SK-N-SH (cell line): Measurements from ENCODE around the gene AFF3. TPM values are rescaled to one million over a fixed set of nuclear protein-coding genes. Genes with fewer than 3 reads are reported as not detected.

ENCODE experiments used
- CTCF ChIA-PET: fragments of 300-600, 350-600 bp; formaldehyde crosslinking; extraction: SDS; loops from one replicate; lab custom pipeline; 2021; lab: Yijun Ruan, JAX
- POLR2A ChIA-PET: fragments of 350-600 bp; sonication (Branson Sonifier 250); formaldehyde crosslinking; extraction: SDS; loops from one replicate; lab custom pipeline; 2020; ENCODE audit warnings: antibody characterized with exemption, inconsistent platforms; lab: Yijun Ruan, JAX
- DNase-seq: peaks from one replicate; pipeline ENCODE4 v3.0.0; 2012
- H2AFZ ChIP-seq: fragments of 200-600 bp; sonication (generic); 2 replicates; pipeline ENCODE4 v1.8.1; 2016; ENCODE audit warnings: antibody characterized with exemption, mild to moderate bottlenecking, low read depth
- H3F3A ChIP-seq: fragments of 200-600 bp; sonication (generic); replicated peaks from 2 replicates; pipeline ENCODE3; 2016; ENCODE audit warnings: antibody characterized with exemption, mild to moderate bottlenecking; ENCODE audit not compliant: insufficient read depth
- H3K27ac ChIP-seq, 2 experiments: fragments of 200-500 bp in 1 of 2; fragments of 200-600 bp in 1 of 2; sonication (Bioruptor generic) in 1 of 2; sonication (generic), shearing (Covaris generic) in 1 of 2; 2 replicates each; pipeline versions ENCODE4 v1.5.1 to v1.6.1; 2014 to 2016; ENCODE audit warnings: low read depth in 2 of 2, inconsistent platforms in 1 of 2, low read length in 1 of 2, mild to moderate bottlenecking in 1 of 2, mixed read lengths in 1 of 2
- H3K27me3 ChIP-seq: fragments of 200-600 bp; sonication (generic), shearing (Covaris generic); 2 replicates; pipeline ENCODE4 v1.6.1; 2016; ENCODE audit warnings: mixed run types; ENCODE audit not compliant: insufficient read depth
- H3K36me3 ChIP-seq, 2 experiments: fragments of 200-500 bp in 1 of 2; fragments of 200-600 bp in 1 of 2; sonication (Bioruptor generic) in 1 of 2; sonication (generic) in 1 of 2; replicated peaks in 1 of 2; 2 replicates each; pipeline versions ENCODE3 to v1.5.1; 2014 to 2016; ENCODE audit warnings: low read length in 1 of 2, mild to moderate bottlenecking in 1 of 2; ENCODE audit not compliant: insufficient read depth in 2 of 2, control insufficient read depth in 1 of 2
- H3K4me1 ChIP-seq, 2 experiments: fragments of 200-500 bp in 1 of 2; fragments of 200-600 bp in 1 of 2; sonication (Bioruptor generic) in 1 of 2; sonication (generic), shearing (Covaris generic) in 1 of 2; 2 replicates each; pipeline versions ENCODE4 v1.5.1 to v1.6.1; 2014 to 2016; ENCODE audit warnings: low read depth in 1 of 2, low read length in 1 of 2, mixed run types in 1 of 2; ENCODE audit not compliant: insufficient read depth in 2 of 2, control insufficient read depth in 1 of 2
- H3K4me2 ChIP-seq: fragments of 200-600 bp; sonication (generic), shearing (Covaris generic); 2 replicates; pipeline ENCODE4 v1.6.1; 2017; ENCODE audit warnings: mixed run types
- H3K4me3 ChIP-seq, 2 experiments: fragments of 200-500 bp in 1 of 2; fragments of 200-600 bp in 1 of 2; sonication (Bioruptor generic) in 1 of 2; sonication (generic), shearing (Covaris generic) in 1 of 2; 2 replicates each; pipeline versions ENCODE4 v1.5.1 to v1.8.1; 2014 to 2016; ENCODE audit warnings: low read depth in 2 of 2, inconsistent platforms in 1 of 2, low read length in 1 of 2, mild to moderate bottlenecking in 1 of 2, mixed read lengths in 1 of 2, moderate library complexity in 1 of 2
- H3K79me2 ChIP-seq: fragments of 200-600 bp; sonication (generic); 2 replicates; pipeline ENCODE4 v1.8.1; 2017; ENCODE audit warnings: mild to moderate bottlenecking; ENCODE audit not compliant: insufficient read depth
- H3K9ac ChIP-seq: fragments of 200-600 bp; sonication (generic); 2 replicates; pipeline ENCODE4 v1.6.1; 2017; ENCODE audit warnings: mixed run types
- H3K9me2 ChIP-seq: fragments of 200-600 bp; sonication (generic); 2 replicates; pipeline ENCODE4 v1.6.1; 2017; ENCODE audit warnings: mixed run types
- H3K9me3 ChIP-seq: fragments of 200-600 bp; sonication (generic); 2 replicates; pipeline ENCODE4 v1.6.1; 2017; ENCODE audit warnings: mixed run types, mild to moderate bottlenecking, moderate library complexity
- H4K20me1 ChIP-seq: fragments of 200-600 bp; sonication (generic); 2 replicates; pipeline ENCODE4 v1.6.1; 2017; ENCODE audit warnings: mild to moderate bottlenecking, mixed run types; ENCODE audit not compliant: insufficient read depth
- CHD2 ChIP-seq: fragments of 150-350 bp; IDR thresholded peaks from 2 replicates; pipeline ENCODE4 v1.6.1; 2018; ENCODE audit warnings: low read length; ENCODE audit not compliant: partially characterized antibody
- CTCF ChIP-seq: fragments of 200-600 bp; sonication (generic); IDR thresholded peaks from 2 replicates; pipeline ENCODE4 v1.6.1; 2017; ENCODE audit warnings: antibody characterized with exemption, mild to moderate bottlenecking, moderate library complexity
- ELF1 ChIP-seq: IDR thresholded peaks from 2 replicates; pipeline ENCODE4 v1.4.0; 2012
- EZH2phosphoT487 ChIP-seq: fragments of 200-600 bp; sonication (generic); IDR thresholded peaks from 2 replicates; pipeline ENCODE4 v1.6.1; 2017; ENCODE audit warnings: low read depth, mixed run types, mild to moderate bottlenecking, antibody characterized with exemption, moderate library complexity, borderline replicate concordance
- FOSL2 ChIP-seq: IDR thresholded peaks from 2 replicates; pipeline ENCODE4 v1.4.0; 2012; ENCODE audit warnings: low read depth, mild to moderate bottlenecking, moderate library complexity, borderline replicate concordance
- FOXM1 ChIP-seq: IDR thresholded peaks from 2 replicates; pipeline ENCODE4 v1.4.0; 2012; ENCODE audit warnings: low read depth, mild to moderate bottlenecking
- GATA2 ChIP-seq: sonication (generic); formaldehyde crosslinking; IDR thresholded peaks from 2 replicates; pipeline ENCODE4 v1.5.0; 2020; ENCODE audit warnings: mild to moderate bottlenecking, missing genetic modification reagents
- IRF3 ChIP-seq: fragments of 150-350 bp; IDR thresholded peaks from 2 replicates; pipeline ENCODE4 v1.6.1; 2016; ENCODE audit warnings: mild to moderate bottlenecking, low read depth, low read length
- JUND ChIP-seq: IDR thresholded peaks from 2 replicates; pipeline ENCODE4 v1.4.0; 2012
- MAX ChIP-seq: IDR thresholded peaks from 2 replicates; pipeline ENCODE4 v1.4.0; 2012; ENCODE audit warnings: low read depth
- MXI1 ChIP-seq: IDR thresholded peaks from 2 replicates; pipeline ENCODE4 v1.6.1; 2012; ENCODE audit warnings: mild to moderate bottlenecking, low read depth, low read length, improper control_type of control experiment
- NRF1 ChIP-seq: IDR thresholded peaks from 2 replicates; pipeline ENCODE4 v1.6.1; 2012; ENCODE audit warnings: low read depth, mild to moderate bottlenecking, low read length
- POLR2AphosphoS5 ChIP-seq: IDR thresholded peaks from 2 replicates; pipeline ENCODE4 v1.6.1; 2012; ENCODE audit warnings: low read depth, low read length
- RAD21 ChIP-seq: IDR thresholded peaks from 2 replicates; pipeline ENCODE4 v1.6.1; 2012; ENCODE audit warnings: mild to moderate bottlenecking, low read length
- RXRA ChIP-seq: IDR thresholded peaks from 2 replicates; pipeline ENCODE4 v1.4.0; 2012; ENCODE audit warnings: low read depth, mild to moderate bottlenecking, borderline replicate concordance
- SIN3A ChIP-seq: IDR thresholded peaks from 2 replicates; pipeline ENCODE4 v1.6.1; 2012; ENCODE audit warnings: low read depth, mild to moderate bottlenecking, low read length, moderate library complexity, borderline replicate concordance
- TEAD4 ChIP-seq: IDR thresholded peaks from 2 replicates; pipeline ENCODE4 v1.4.0; 2012; ENCODE audit warnings: mild to moderate bottlenecking, borderline replicate concordance; ENCODE audit not compliant: insufficient read depth
- USF1 ChIP-seq: IDR thresholded peaks from 2 replicates; pipeline ENCODE4 v1.4.0; 2012; ENCODE audit warnings: low read depth, borderline replicate concordance
- YY1 ChIP-seq: IDR thresholded peaks from 2 replicates; pipeline ENCODE4 v1.4.0; 2012; ENCODE audit warnings: low read depth, mild to moderate bottlenecking
- ZBTB33 ChIP-seq: IDR thresholded peaks from 2 replicates; pipeline ENCODE4 v1.4.0; 2012; ENCODE audit warnings: low read depth, borderline replicate concordance
- WGBS: methylation state at CpG from one replicate; pipeline ENCODE4 v1.1.6; 2017; ENCODE audit warnings: low lambda C conversion rate; 5-methylcytosine and 5-hydroxymethylcytosine counted together
- polyA plus RNA-seq, 3 experiments: library from polyadenylated mRNA; depleted of rRNA; stranded (reverse); fragments of >200 nt; gene quantifications; 2 replicates each; pipeline ENCODE4 v1.2.3, GENCODE V29; 2012

Gene AFF3
- polyA plus RNA-seq, 1 of the 3 experiments (the other 2 are of a cell fraction), result 0.36 TPM

- CTCF ChIA-PET, result interaction anchor here (2.0 kb wide), 1 partner anchor 11 kb away, joined by 7 read pairs; no protein-coding TSS in a partner anchor
- Histone ChIP-seq H3K79me2 (no peaks in the 10 kb centered on the region), H3K4me1 (peaks cover 0 to 21% of the 10 kb centered on the region in 2 experiments; a peak in 2 of 4 replicates), H3K9ac (no peak overlapping the region), H3K27ac (no peak overlapping the region), H2AFZ (no peak overlapping the region), H3K9me2 (no peaks in the 10 kb centered on the region), H3K4me2 (no peak overlapping the region), H3K4me3 (no peak overlapping the region), H3F3A (no peaks in the 10 kb centered on the region), H3K36me3 (no peaks in the 10 kb centered on the region), H3K9me3 (no peaks in the 10 kb centered on the region), H3K27me3 (no peaks in the 10 kb centered on the region), H4K20me1 (no peaks in the 10 kb centered on the region)
- WGBS, result 82% methylated on average over 3 of the region's 3 CpGs
- TF ChIP-seq SIN3A (no peak), FOSL2 (no peak), JUND (no peak), TEAD4 (no peak), ZBTB33 (no peak), CTCF (no peak), IRF3 (no peak), FOXM1 (no peak), RAD21 (no peak), NRF1 (no peak), MXI1 (no peak), EZH2phosphoT487 (no peak), GATA2 (CRISPR knock-in tag) (no peak), CHD2 (no peak), ELF1 (no peak), YY1 (no peak), USF1 (no peak), POLR2AphosphoS5 (no peak), RXRA (no peak), MAX (no peak)
- POLR2A ChIA-PET, result no interaction called here
- DNase-seq, result no peak
These were observed 1.8 kb downstream of the AFF3 start for GRCh38 chr2:100140582-100140981.
